ENCODE measurements around the gene PNN. TPM values are rescaled to one million over a fixed set of nuclear protein-coding genes. Genes with fewer than 3 reads are reported as not detected.

The PNN gene
- total RNA-seq, result 14.7 and 19.2 TPM in 2 replicates

GRCh38 chr14:39174560-39175444 is at the start of gene PNN:
Gene PNN (plus strand): TSS chr14:39175254. CDS start chr14:39175280, 26 bp downstream.

Other genes with a start within 250 kb of the PNN start
- 323 and 349 TPM in 2 replicates for gene SEC23A, start 72.0 kb upstream of the PNN start, total RNA-seq
- gene GEMIN2, start 60.9 kb upstream of the PNN start, total RNA-seq, result 12.3 and 19.9 TPM in 2 replicates
- 25.6 and 32.8 TPM in 2 replicates for gene TRAPPC6B, start 4.9 kb upstream of the PNN start, total RNA-seq
- gene MIA2, start 58.7 kb downstream of the PNN start, total RNA-seq, result 17.8 and 36.1 TPM in 2 replicates